Tibial nerve (tissue), 4 donors: ENCODE measurements around the gene NLRP10. TPM values are rescaled to one million over a fixed set of nuclear protein-coding genes. Genes with fewer than 3 reads are reported as not detected.
A peak's percentile ranks its signal among the peaks of the same experiment; 100 is the strongest.

ENCODE experiments used
- DNase-seq, 2 donors: peaks; one replicate each; pipeline ENCODE4 v3.0.0-alpha.2; 2019; ENCODE audit warnings: low spot score in 2 of 2
- H3K27ac ChIP-seq, 4 donors: fragments of 200-600 bp; sonication (generic) in 3 of 4; one replicate each; pipeline ENCODE4 v1.5.1; 2017 to 2019; ENCODE audit warnings: mild to moderate bottlenecking in 1 of 4
- H3K27me3 ChIP-seq, 2 donors: fragments of 200-600 bp; sonication (generic) in 1 of 2; one replicate each; pipeline versions ENCODE4 v1.5.1 to v1.6.0; 2017 to 2019
- H3K36me3 ChIP-seq, 3 donors: fragments of 200-600 bp; sonication (generic); one replicate each; pipeline ENCODE4 v1.5.1; 2018 to 2019
- H3K4me1 ChIP-seq, 4 donors: fragments of 200-600 bp; sonication (generic) in 3 of 4; one replicate each; pipeline ENCODE4 v1.5.1; 2017 to 2019
- H3K4me3 ChIP-seq, 4 donors: fragments of 200-600 bp; sonication (generic) in 3 of 4; one replicate each; pipeline ENCODE4 v1.5.1; 2017 to 2019; ENCODE audit warnings: mild to moderate bottlenecking in 1 of 4, moderate library complexity in 1 of 4
- H3K9me3 ChIP-seq, 4 donors: fragments of 200-600 bp; sonication (generic) in 3 of 4; one replicate each; pipeline ENCODE4 v1.5.1; 2017 to 2019
- EP300 ChIP-seq, 2 donors: sonication (generic); formaldehyde crosslinking; IDR thresholded peaks; one replicate each; pipeline ENCODE4 v1.6.1; 2017; ENCODE audit warnings: antibody characterized with exemption in 2 of 2, mild to moderate bottlenecking in 1 of 2
- POLR2A ChIP-seq, 2 donors: fragments of 450-650 bp; IDR thresholded peaks; one replicate each; pipeline ENCODE4 v1.6.1; 2017; ENCODE audit warnings: antibody characterized with exemption in 2 of 2, mild to moderate bottlenecking in 2 of 2, moderate library complexity in 2 of 2
- WGBS, 2 donors: methylation state at CpG; one replicate each; pipeline ENCODE4 v1.1.5; 2018; 5-methylcytosine and 5-hydroxymethylcytosine counted together
- total RNA-seq, 4 donors: library from RNA; depleted of rRNA; stranded (reverse); fragments of >200 nt; gene quantifications; one replicate each; pipeline ENCODE4 v1.1.0, GENCODE V29; 2016
- TF ChIP-seq, protein P1 (sequence below), 5 experiments: fragments of 200-600 bp in 3 of 5; fragments of 450-650 bp in 2 of 5; sonication (generic) in 3 of 5; IDR thresholded peaks; one replicate each; pipeline ENCODE4 v1.5.1; 2016 to 2019; ENCODE audit warnings: antibody characterized with exemption in 5 of 5, mild to moderate bottlenecking in 3 of 5, moderate library complexity in 2 of 5

NLRP10 gene
- total RNA-seq, 4 donors from 2014 or later: 0.44 to 0.60 TPM; not detected in 2

DNA sequence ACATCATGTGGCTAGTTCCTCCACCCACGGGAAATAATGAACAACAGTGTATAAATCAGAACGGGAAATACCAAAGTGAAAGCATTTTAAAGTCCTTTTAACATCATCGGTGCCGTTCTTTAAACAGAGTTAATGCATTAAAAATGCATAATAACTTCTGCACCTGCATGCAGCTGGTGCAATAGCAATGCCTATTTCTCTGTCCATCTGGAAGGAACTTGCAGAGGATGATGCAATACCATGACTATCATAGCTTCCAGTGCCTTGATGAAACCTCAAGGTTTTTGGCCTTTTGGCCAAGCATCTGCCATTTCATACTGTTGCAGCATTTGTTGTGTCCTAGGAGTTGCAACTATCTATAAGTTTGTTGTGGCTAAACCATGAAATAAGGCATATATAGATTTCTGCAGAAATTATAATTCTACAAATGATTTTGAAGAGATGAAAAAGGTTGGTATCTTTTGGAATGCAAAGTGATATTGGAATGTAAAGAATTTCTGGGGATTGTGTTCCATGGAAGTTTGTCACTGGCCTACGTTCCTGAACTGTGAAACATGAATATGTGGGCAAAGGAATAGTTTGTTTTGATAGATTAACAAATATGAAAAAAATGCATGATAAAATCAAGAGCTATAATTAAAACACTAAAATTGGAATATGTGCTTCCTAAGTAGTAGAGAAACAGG lies 12.1 kb upstream of the NLRP10 start:
- Histone ChIP-seq H3K27me3 (no peaks in the 10 kb centered on the region), H3K4me1 (peaks cover 0 to 6% (median 0%) of the 10 kb centered on the region in 4 donors), H3K27ac (no peak overlapping the region), H3K36me3 (no peaks in the 10 kb centered on the region), H3K4me3 (no peak overlapping the region), H3K9me3 (no peaks in the 10 kb centered on the region)
- DNase-seq: no peak
- no peak for TF ChIP-seq EP300 (IDR thresholded peaks at IDR 0.05)
- TF ChIP-seq POLR2A (IDR thresholded peaks at IDR 0.05): no peak
- TF ChIP-seq, protein P1, sequence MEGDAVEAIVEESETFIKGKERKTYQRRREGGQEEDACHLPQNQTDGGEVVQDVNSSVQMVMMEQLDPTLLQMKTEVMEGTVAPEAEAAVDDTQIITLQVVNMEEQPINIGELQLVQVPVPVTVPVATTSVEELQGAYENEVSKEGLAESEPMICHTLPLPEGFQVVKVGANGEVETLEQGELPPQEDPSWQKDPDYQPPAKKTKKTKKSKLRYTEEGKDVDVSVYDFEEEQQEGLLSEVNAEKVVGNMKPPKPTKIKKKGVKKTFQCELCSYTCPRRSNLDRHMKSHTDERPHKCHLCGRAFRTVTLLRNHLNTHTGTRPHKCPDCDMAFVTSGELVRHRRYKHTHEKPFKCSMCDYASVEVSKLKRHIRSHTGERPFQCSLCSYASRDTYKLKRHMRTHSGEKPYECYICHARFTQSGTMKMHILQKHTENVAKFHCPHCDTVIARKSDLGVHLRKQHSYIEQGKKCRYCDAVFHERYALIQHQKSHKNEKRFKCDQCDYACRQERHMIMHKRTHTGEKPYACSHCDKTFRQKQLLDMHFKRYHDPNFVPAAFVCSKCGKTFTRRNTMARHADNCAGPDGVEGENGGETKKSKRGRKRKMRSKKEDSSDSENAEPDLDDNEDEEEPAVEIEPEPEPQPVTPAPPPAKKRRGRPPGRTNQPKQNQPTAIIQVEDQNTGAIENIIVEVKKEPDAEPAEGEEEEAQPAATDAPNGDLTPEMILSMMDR (IDR thresholded peaks at IDR 0.05): no peak
- 45 to 56% methylated on average over 5 of the region's 5 CpGs for WGBS, 2 donors

DNA sequence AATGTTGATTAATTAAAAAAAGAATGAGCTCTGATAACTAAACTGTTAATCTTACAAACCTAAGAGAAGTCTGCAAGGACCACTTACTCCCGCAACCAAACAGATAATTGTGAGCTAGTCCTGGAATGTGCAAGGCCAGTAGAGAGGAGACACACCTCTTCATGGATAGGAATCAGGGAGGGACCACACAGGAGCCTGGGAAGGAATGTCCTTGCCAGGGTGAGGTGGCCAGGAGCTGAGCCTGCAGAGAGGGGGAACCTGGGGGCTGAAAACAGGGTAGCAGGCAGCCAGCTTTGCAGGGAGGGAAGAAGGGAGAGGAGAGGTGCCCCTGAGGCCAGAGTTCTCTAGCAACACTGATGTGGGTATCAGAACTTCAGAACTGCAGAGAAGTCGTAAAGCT lies 9.4 kb upstream of the NLRP10 start:
- TF ChIP-seq, protein P1 (IDR thresholded peaks at IDR 0.05): no peak
- TF ChIP-seq EP300 (IDR thresholded peaks at IDR 0.05) (no peak), POLR2A (IDR thresholded peaks at IDR 0.05) (no peak)
- Histone ChIP-seq H3K27me3 (no peaks in the 10 kb centered on the region), H3K4me3 (no peak overlapping the region), H3K36me3 (no peaks in the 10 kb centered on the region), H3K9me3 (no peaks in the 10 kb centered on the region), H3K27ac (peak overlapping the region in 3 of 4 donors; percentile 1 to 62 (median 47)), H3K4me1 (peaks cover 0 to 6% (median 0%) of the 10 kb centered on the region in 4 donors)
- no peak for DNase-seq
- 78 to 84% methylated on average over 2 of the region's 2 CpGs for WGBS, 2 donors

DNA sequence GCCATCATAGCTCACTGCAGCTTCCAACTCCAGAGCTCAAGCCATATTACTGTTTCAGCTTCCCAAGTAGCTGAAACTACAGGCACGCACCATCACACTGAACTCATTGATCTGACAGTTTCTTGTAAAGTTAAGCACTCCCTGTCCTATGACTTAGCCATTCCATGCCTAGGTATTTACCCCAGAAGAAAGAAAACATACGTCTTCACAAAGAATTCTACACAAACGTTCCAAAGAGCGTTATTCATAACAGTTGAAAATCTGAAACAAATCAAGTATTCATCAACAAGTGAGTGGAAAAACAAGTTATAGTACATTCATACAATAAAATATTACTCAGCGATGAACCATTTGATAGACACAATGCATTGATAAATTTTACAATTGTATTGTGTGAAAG lies 7.8 kb upstream of the NLRP10 start:
- TF ChIP-seq, protein P1 (IDR thresholded peaks at IDR 0.05): no peak
- no peak for TF ChIP-seq POLR2A (IDR thresholded peaks at IDR 0.05)
- TF ChIP-seq EP300 (IDR thresholded peaks at IDR 0.05): peak in 1 of 2 donors; percentile 58
- DNase-seq: no peak
- no peak overlapping the region for H3K4me3 ChIP-seq
- H3K27me3 ChIP-seq: no peaks in the 10 kb centered on the region
- H3K9me3 ChIP-seq: no peaks in the 10 kb centered on the region
- 50 to 58% methylated on average over 5 of the region's 5 CpGs for WGBS, 2 donors
- peaks cover 0 to 6% (median 0%) of the 10 kb centered on the region in 4 donors for H3K4me1 ChIP-seq
- no peaks in the 10 kb centered on the region for H3K36me3 ChIP-seq
- H3K27ac ChIP-seq: peak overlapping the region in 2 of 4 donors; percentile 76 to 80

DNA sequence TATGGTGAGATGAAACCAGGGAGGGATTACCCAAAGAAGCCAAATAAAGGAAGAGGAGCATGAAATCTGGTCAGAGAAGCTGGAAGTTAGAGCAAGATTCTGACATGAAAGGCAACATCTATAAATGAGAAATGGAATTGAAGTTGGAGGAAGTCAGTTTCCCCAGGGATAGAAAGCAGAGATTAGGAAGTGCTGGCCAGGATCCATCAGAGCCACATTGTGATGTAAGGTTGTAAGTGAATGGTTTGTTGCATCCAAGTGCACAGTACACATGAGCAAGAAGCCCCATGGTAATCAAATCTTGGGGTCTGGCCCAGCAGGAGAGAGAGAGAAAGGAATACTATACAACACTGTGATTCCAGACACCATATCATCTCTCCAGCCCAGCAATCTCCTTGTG lies 6.6 kb upstream of the NLRP10 start:
- no peak for DNase-seq
- Histone ChIP-seq H3K4me1 (no peaks in the 10 kb centered on the region), H3K9me3 (no peaks in the 10 kb centered on the region), H3K36me3 (no peaks in the 10 kb centered on the region), H3K27ac (peak overlapping the region; percentile 10 to 80 (median 65)), H3K27me3 (no peaks in the 10 kb centered on the region), H3K4me3 (no peak overlapping the region)
- TF ChIP-seq, protein P1 (IDR thresholded peaks at IDR 0.05): no peak
- TF ChIP-seq EP300 (IDR thresholded peaks at IDR 0.05): no peak
- TF ChIP-seq POLR2A (IDR thresholded peaks at IDR 0.05): no peak

DNA sequence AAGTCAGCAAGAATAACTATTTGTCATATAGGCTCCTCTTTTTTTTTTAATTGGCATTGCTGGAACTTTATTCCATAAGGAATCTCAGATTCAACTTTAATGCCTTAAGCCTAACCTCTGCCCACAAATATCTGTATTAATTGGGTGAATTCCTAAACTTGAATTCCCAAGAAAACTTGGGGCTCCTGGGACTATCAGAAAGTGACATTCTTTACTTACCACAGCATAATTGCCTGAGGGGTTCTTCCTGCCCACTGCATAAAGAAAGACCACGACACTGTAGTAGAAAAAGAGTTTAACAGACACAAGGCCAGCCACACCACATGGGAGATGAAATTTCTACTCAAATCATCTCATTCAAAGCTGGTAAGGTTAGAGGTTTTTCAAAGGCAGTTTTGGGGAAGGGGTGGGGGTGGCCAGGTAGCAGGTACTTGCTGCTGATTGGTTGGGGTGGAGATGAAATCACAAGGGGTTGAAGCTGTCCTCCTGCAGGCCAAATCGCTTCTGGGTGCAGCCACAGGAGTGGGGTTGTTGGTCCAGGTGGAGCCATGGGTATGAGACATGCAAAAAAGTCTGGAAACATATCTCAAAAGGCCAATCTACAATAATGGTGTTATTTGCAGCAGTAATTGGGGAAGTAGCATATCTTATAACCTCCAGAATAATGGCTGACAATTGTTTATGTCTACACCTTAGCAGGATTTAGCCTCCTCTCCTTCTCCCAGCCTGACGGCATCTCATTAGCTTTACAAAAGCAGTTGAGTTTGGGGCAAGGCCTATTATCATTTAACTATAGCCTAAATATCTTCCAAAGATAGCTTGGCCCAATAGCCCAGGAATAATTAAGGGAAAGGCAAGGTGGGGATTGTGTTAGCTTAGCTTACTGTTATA lies 4.8 kb upstream of the NLRP10 start:
- Histone ChIP-seq H3K27ac (peak overlapping the region in 2 of 4 donors; percentile 76 to 80), H3K4me1 (no peaks in the 10 kb centered on the region), H3K36me3 (no peaks in the 10 kb centered on the region), H3K4me3 (no peak overlapping the region), H3K9me3 (no peaks in the 10 kb centered on the region), H3K27me3 (no peaks in the 10 kb centered on the region)
- TF ChIP-seq, protein P1 (IDR thresholded peaks at IDR 0.05): no peak
- no peak for TF ChIP-seq POLR2A (IDR thresholded peaks at IDR 0.05)
- TF ChIP-seq EP300 (IDR thresholded peaks at IDR 0.05): no peak
- no peak for DNase-seq
- WGBS, 2 donors: 44 to 48% methylated on average over 3 of the region's 3 CpGs
